Spleen (tissue), 7 donors: ENCODE results near the gene GAS6.

Source experiments
- POLR2A ChIP-seq, 3 donors: fragments of 450-650 bp; IDR thresholded peaks; one replicate each; pipeline ENCODE4 v1.5.1; 2017; ENCODE audit warnings: antibody characterized with exemption in 3 of 3, mild to moderate bottlenecking in 1 of 3
- TF ChIP-seq, protein P1 (sequence below), 11 experiments: fragments of 200-600 bp in 7 of 11; fragments of 450-650 bp in 4 of 11; sonication (generic) in 4 of 11; IDR thresholded peaks in 8 of 11; conservative IDR thresholded peaks in 3 of 11; 1 replicate in 7 of 11; 2 replicates in 4 of 11; pipeline versions ENCODE4 v1.4.0 to v1.8.0; 2016 to 2021; ENCODE audit warnings: antibody characterized with exemption in 11 of 11, inconsistent platforms in 4 of 11, mild to moderate bottlenecking in 1 of 11
- donor health status: DM: no; HTN: no; CAD: no; lungs with moderate emphysema.
- donor health status: DM: no; HTN: no; CAD: no.
- donor health status: DM: no; HTN: no; CAD: no.

DNA sequence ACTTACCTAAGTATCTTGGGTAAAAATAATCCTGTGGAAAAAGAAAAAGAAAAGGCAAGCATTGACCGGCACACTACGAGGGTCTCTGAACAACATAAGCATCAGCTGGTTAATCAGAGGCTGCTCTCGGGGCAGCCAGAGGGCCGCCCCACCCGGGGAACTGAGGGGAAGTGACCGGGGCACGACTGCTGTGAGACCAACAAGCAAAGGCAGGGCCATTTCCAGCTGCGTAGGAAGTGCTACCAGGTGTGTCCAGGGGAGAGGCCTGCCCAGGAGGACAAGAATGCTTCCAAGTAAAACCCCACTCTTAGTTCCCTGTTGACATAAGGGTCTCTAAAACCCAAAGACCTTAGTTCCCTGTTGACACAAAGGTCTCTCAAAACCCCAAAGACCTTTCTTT, 15.9 kb downstream of the GAS6 start:
- TF ChIP-seq, protein P1, sequence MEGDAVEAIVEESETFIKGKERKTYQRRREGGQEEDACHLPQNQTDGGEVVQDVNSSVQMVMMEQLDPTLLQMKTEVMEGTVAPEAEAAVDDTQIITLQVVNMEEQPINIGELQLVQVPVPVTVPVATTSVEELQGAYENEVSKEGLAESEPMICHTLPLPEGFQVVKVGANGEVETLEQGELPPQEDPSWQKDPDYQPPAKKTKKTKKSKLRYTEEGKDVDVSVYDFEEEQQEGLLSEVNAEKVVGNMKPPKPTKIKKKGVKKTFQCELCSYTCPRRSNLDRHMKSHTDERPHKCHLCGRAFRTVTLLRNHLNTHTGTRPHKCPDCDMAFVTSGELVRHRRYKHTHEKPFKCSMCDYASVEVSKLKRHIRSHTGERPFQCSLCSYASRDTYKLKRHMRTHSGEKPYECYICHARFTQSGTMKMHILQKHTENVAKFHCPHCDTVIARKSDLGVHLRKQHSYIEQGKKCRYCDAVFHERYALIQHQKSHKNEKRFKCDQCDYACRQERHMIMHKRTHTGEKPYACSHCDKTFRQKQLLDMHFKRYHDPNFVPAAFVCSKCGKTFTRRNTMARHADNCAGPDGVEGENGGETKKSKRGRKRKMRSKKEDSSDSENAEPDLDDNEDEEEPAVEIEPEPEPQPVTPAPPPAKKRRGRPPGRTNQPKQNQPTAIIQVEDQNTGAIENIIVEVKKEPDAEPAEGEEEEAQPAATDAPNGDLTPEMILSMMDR (IDR thresholded peaks at IDR 0.05 in 8 of 11, conservative IDR thresholded peaks at IDR 0.05 in 3 of 11), result no peak
- no peak for TF ChIP-seq POLR2A (IDR thresholded peaks at IDR 0.05)
